ENCODE measurements around the gene IPO13.

IPO13 gene

DNA sequence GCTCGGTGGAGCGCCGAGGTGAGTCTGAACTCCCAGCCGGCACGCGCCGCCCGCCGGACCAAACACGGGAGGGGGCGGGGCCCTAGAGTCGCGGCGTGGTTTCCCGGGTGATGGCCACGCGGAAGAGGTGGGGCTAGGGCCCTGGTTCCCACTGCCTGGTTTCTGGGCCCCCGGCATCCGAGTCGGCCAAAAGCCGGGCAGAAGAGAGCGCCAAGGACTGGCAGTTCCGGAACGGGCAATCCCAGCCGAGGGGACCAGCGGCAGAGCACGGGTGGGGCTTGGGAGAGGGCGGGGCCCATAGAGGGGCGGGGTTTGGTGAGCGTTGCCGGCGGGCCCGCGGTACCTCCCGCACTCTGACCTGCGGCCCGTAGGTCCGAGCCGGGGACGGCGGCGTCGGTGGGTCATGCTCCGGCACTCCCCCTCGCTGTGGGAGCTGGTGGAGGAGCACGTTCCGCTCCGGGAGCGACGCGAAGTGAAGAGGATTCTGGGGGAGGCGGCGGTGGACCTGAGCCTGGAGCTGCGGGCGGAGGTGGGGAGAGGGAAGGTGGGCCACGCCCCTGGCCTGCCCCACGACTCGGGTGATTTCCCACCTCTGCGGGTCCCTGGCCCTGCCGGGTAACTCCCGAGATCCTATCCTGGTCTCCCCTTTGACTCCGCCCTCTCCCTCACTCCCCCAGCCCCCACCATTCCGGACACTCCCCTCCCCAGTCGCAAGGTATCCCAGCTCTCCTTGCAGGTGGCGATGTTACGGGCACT is 44.9 kb downstream of the IPO13 start, which contains the start of gene CCDC24:
TSS of gene CCDC24 (plus strand) at position 124 of the 756 bp plus-strand sequence. CDS start at position 404, 280 bp downstream.
- DNase-seq, result peak; percentile 80

DNA sequence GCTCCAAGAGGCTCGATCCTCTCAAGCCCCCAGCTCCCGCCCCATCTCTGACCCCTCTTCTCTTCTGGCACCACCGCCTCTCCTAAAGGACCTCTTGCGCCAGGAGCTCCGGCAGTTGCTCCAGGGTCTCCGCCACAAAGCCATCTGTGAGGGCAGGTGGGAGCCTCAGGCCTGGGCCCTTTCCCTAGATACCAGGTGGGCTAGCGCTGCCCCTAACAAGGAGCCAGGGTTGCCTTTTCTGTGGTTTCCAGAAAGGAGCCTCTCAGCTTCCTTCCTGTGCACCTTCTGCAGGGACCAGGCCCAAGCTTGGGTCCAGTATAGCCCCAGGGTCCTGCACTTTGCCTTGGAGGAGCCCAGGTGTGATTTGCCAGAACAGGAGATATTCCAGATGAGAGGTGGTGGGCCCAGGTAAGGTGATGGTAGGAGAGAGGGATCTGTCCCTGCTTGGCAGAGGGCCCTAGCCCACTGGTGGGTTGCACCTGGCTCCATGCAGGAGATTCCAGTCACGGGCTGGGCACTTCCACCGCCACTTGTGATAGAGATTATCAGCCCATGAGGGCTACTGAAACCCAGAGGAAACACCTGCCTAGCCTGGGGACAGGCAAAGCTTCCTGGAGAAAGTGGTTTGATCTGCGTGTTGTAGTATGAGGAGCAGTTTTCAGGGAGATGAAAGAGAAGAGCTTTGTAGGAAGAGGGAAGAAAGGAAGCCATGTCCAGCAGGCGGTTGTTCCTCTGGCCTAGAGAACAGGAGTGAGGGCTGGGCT is 45.7 kb downstream of the IPO13 start:
- DNase-seq, result no peak

DNA sequence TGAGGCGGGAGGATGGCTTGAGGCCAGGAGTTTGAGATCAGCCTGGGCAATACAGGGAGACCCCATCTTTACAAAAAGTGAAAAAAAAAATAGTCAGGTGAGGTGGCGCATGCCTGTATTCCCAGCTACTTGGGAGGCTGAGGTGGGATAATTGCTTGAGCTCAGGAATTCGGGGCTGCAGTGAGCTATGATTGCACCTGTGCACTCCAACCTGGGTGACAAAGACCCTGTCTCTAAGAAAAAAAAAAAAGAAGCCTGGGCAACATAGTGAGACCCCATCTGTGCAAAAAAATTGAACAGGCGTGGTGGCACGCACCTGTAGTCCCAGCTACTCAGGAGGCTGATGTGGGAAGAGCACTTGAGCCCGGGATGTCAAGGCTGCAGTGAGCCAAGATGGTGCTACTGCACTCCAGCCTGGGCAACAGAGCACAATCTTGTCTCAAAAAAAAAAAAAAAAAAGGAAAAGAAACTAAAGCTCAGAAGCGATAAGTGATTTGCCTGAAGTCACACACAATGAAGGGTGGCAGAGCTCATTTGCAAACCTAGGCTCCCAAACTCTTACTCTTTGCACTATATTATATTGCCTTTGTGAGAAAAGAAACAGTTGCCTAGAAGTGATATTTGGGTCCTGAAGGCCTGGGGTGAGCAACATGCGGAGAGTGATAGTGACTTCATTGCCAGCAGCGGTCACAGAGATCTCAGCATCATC is 46.6 kb downstream of the IPO13 start:
- DNase-seq, result no peak

DNA sequence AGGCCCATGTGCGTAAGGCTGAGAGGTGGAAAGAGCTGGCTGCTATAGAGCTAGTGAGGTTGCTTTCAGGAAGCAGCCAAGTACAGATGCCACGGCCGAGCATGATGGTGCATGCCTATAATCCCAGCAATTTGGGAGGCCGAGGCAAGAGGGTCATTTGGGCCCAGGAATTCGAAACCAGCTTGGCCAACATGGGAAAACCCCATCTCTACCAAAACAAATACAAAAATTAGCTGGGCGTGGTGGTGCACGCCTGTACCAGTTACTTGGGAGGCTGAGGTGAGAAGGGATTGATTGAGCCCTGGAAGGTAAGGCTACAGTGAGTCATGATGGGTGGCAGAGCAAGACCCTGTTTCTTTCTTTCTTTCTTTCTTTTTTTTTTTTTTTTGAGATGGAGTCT is 47.3 kb downstream of the IPO13 start:
- DNase-seq, result no peak

DNA sequence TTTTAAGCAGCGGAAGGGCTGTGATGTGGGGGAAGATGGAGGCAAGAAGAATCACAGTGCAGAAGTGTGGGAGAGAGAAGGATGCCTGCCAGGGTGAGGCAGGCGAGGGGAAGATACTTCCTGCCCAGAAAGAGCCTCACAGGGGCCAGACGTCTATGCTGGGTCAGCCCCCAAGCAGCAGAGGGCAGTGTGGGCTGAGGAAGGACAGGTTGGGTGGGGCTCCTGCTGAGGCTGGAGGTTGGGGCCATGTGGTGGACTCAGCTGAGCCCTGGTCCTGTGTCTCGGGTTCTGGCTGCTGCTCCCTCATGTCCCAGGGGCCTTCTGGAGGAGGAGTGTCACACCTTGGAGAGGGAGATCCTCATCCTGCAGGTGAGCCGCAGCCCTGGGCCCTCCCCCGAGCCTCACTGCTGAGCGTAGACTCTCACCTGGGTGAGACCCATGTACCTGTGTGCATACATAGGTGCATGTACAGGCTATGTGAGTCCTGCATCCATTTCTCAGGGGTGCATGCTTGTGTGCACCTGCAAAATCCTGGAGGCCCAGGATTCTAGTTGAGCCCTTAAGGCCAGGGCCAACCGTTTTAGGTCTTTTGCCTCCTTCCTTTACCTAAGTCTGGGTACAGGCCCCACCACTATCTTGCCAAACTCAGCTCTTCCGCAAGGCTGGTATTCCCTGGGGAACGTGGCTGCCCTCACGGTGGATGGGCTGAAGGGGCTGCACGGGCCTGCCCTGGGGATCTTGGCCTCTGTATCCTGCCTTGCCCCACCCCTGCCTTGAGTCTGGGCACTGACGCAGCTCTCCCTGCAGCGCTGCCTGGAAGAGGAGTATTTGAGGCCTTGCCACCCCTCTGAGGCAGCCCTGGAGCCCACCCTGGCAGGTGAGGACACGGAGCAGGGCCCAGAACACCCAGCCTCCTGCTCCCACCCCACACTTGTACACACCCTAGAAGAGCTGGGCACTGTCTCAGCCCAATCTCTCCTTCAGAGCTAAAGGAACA is 48.3 kb downstream of the IPO13 start:
- DNase-seq, result peak; percentile 10

DNA sequence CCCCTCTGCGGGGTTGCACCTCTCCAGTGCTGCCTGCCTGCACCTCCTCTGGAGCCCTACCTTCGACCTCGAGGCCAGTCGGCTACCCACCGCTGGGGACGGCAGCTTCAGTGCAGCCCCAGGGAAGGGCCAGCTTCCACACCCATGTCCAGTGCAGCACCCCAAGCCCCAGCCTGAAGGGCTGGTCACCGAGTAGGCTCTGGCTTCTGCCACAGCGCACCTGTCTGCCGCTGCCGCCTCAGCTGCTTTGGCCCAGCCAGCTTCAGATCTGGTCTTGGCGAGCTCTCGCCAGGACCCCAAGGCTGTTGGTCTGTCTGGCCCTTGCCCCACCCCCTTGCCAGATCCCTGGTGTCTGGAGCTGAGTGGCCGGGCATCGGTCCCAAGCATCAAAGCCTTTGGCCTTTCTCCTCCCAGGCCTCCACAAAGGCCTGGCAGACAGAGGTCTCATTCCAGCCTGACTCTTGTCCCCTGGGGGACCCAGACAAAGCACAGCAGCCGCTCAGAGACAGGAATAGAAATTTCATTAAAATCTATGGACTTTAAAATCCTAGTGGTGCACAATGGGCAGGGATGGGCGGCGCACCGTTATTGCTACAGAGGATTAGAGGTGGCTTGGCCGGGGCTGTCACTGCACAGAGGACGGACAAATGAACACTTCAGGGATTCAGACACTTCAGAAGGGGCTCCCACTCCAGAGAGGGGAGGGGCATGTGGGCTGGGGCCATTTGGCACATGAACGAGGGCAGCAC is 49.4 kb downstream of the IPO13 start:
- DNase-seq, result no peak

DNA sequence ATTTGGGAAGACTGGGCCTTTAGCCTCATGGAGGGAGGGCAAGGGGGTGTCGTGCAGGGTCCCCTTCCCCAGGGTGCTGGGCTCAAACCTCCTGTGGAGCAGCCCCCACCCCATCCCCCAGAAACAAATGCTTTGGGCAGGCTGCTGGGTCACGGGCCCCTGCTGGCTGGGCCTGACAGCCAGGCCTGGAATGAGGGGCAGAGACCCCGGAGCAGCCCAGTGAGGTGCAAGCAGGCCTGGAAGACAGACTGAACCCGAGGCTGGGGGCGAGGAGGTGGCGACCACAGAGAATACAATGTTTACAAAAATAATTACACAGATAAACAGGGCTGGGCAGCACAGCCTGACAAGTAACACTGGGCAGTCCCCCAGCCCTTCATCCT is 50.0 kb downstream of the IPO13 start:
- no peak for DNase-seq

DNA sequence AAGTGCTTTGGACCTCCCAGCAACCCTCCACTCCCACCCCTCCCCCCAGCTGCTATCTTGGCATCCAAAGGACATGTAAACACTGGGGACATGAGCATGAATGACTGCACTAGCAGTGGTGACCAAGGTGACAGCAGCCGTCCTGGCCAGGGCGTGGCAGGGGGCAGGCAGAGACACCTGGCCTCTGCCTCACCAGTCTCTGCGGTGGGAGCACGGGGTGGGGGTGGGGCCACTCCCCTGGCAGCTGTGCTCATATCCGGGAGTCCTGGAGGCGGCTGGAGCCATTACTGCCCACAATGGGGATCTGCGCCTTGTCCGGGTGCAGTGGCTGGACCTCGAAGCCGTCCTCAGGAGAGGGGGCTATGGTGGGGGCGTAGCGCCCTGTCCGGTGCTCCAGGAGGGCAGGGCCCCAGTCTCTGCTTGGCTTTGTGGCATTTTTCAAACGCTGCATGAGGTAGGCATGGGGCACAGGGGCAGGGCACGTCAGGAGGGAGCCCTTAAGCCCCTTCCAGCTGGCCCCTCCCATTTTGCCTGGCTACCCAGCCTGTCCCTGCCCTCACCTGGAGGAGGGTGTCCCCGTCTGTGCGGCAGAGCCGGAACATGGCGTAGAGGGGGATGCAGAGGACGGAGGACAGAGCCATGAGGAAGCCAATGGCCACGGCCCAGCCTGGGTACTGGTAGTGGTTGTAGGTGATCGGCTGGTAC is 50.7 kb downstream of the IPO13 start:
- DNase-seq, result no peak

DNA sequence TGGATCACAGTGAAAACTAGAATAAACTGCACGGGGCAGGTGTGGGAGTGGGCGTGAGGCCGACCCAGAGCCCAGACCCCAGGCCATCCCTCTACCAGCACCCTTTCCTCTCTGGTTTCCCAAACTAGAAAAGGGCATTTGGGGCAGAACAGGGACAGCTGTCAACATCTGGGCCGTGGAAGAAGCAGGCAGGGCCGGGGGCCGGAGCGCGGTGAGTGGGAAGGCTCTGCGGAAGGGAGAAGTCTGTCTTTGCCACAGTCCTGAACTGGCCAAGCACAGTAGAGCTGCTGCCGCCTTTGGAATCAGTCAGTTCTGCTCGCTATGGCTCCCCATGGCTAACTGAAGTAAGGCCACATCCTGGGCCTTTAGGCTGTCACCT is 51.2 kb downstream of the IPO13 start:
- DNase-seq, result no peak

DNA sequence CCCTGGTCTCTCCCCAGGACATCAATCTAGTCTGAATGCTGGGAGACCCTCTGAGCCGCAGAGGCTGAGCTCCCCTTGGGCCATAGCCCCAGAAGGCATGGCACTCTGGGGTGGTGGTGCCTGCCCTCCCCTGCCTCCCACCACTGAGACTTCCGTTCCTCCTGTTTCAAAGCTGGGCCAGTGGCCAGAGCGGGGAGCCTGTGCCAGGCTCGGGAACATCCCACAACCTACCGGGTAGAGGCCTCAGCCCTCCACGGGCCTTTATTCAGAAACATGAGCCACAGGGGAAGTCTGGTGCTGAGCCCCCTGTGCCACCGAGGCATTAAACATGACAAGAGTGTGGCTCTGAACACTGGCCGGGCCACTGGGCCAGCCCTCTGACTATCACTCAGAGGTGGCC is 52.7 kb downstream of the IPO13 start:
- no peak for DNase-seq

DNA sequence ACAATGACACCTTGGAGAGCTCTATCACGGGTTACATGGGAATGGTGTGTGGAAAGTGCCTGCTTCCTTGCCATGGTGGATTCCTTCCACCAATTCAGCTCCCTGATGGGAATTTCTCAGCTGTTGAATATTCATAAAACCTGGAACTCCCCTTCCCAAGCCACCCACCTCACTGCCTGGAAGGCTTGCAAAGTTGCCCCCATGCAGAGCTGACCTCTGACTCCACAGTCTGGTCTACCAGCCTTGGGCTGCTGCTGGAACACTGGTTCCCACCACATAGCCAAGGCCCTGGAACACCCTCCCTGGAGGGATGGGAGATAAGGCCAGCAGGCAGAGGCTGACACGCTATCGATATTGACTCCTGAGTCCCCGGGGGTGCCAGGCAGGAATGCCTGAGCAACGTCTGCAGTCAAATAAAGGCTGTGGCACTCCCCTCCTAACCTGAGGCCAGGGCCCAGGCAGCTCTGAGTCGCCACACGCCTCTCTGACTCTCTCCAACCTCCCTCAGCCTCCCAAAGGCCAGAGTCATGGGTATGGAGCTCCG is 53.4 kb downstream of the IPO13 start:
- no peak for DNase-seq

DNA sequence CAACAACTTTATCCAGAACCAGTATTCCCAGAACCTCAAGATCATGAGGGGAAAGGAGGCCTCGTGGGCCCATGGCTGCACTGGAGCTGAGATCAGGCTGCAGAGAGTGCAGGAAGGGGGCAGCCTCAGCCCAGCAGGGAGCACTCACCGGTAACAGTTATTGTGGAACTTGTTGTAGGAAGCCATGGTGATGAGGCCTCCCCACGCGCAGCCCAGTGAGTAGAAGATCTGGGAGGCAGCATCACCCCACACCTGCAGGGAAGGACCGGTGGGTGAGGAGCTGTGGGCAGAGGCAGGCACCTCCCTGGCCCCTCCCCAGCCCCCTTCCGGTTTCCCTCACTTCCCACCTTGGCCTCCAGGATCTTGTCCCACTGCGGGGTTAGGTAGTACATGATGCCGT is 55.4 kb downstream of the IPO13 start:
- no peak for DNase-seq

DNA sequence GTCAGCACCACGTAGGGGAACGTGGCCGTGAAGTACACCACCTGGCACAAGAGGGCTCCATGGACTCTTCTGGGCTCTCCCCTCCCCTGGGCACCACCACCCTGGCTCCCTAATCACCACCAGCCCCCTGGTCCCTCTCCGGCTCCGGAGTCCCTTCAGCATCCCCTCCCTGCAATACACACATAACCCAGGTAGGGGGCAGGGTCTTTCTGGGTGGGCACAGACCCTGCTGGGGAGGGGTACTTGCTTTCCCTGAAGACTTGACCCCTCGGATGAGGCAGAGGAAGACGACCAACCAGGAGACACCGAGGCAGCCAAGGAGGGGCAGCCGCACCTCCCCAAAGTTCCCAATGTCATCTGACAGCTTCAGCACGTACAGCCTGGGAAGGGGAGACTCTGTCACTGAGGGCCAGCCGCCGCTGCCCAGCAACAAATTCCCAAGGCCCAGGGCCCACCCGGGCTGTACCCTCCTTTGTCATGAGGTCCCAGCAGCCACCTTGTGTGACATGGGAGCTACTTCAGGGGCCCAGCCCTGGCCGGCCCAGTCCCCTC is 55.9 kb downstream of the IPO13 start:
- no peak for DNase-seq

DNA sequence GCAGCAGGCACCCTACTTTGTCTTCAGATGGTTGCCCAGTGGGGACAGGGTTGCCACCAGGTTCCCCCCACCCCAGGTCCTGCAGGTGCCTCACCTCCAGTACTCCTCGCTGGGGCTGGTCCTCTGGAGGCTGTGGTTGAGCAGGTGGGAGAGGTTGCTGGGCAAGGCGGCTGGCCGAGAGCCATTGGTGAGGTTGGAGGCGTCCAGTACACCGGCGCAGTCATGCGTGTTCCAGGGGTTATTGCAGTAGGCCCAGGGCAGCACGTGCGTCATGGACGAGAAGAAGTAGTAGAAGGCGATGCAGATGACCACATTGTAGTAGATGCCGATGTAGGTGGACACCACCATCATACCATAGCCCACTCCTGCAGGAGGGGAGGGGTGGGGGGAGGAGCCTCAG is 61.5 kb downstream of the IPO13 start:
- no peak for DNase-seq

DNA sequence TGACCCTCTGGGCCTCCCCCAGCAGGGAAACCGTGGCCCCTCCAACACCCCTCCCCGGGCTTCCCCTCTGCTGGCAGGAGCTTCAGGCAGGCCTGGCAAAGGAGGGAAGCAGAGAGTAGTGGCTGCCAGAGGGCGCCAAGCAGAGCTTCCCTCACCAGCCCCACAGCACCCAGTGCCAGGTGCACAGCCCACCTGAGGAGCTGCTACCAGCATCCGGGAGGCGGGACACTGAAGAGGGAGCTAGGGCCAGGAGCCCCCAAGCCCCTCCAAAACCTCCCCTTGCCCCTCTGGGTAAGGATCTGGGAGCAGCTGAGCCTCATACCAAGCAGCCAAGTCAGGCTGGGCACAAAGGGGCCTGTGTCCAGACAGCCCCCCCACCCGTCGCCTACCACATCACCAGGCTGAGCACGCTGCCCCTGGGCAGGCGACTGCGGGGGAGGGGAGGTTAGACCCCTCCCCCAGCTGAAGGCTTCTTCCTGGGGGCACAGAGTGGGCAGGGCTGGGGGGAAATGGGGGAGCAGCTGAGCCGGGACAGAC is 64.3 kb downstream of the IPO13 start:
- no peak for DNase-seq

DNA sequence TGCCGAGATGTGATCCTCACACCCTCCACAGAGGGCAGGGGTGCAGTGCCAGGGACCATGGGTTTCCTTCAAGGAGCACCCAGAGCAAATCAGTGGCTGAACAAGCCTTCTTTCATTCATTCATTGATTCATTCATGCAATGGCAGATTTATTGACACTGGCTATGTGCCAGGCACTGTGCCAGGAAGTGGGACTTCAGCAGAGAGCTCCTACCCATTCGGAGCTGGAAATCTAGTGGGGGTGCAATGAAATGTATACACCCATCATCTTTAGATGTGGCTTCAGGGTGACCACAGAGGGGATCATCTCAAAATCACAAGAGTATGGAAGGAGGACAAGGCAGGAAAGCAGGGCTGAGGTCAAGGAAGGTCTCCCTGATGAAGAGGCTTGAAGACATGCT is 65.7 kb downstream of the IPO13 start:
- no peak for DNase-seq

DNA sequence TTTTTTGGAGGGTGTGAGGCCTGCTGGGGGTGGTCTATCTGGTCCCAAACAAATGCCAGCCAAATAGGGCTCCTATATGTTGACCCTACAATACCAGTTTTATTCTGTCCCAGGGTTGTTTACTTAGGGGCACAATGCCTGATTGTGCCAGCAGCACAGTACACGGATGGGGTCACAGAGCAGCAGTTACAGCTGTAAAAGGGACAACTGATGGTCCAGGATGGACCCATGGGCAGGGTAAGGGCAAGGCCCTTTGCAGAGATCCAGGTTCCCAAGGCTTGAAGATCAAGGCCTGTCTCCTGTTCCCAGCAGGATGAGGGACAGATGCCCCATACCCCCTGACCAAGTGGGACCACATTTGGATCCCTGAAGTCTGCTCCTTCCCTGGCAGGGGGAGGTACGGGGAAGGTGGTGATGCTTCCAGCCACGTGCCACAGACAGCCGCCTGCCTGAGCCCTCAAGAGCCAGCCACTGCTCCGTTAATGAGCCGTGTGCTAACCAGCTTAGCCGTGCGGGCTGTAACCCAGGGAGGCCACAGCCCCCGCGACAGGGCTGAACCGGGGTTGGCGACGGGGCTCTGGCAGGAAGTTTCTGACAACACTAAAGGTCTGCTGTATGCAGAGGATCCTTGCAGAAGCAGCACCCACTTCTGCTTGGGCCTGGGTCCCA is 66.3 kb downstream of the IPO13 start:
- no peak for DNase-seq

DNA sequence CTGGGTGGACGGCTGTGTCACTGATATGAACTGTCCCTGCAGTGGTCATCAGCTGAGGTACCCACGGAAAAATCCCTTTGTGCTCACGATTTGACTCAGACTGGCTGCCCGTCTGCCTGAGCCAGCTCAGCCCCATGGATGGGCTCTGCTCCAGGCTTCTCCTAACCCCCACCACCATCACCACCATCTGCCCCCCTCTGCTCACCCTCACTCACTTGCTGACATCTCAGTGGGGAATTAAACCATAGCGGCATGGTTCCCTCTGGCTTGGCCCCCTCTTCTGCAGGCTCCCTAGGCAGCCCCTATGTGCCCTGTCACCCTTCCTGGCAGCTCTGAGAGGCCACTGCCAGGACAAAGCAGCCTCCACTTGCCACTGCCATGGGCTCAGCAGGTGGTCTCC is 67.2 kb downstream of the IPO13 start:
- DNase-seq, result no peak

DNA sequence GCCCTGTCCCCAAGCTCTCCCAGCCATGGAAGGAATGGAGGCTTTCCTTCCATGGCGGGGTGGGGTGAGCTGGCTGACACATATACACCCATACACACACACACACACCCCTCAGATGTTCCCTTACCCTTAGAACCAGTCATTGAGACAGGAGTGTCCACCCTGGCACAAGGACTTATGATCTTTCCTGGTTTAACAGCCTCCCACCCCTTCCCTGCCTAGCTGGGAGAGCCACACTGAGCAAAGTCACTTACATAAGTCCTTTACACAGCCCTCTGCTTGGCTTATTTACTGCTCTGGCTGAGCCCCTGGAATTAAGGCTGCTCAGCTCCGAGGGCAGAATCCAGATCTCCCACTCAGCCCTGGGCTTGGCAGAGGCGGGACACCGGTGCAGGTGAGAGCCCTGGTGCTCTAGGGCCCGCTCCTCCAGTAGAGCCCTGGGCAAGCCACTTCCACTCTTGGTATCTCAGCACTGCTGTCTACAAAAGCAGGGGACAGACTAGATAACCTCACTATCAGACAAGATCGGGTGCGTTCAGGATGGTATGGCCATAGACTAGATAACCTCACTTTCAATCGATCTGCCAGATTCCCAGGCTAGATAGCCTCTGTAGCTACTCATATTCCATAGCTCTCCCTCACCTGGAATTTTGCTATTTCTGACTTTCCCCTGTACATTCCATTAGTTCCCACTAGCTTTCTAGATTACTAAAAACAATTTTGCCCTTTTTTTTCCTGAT is 67.8 kb downstream of the IPO13 start:
- no peak for DNase-seq
